WTC11 (cell line): Measurements from ENCODE around the gene AGO3. TPM values are rescaled to one million over a fixed set of nuclear protein-coding genes. Genes with fewer than 3 reads are reported as not detected.

Experiments
- ATAC-seq: fragments of 200-7000 bp; cut with Tn5 transposase; 2 replicates; pipeline ENCODE4 v1.10.0; 2021; ENCODE audit warnings: mild to moderate bottlenecking, moderate library complexity
- CTCF ChIA-PET: fragments of 300-600 bp; sonication (Branson Sonifier 250); formaldehyde crosslinking; loops from one replicate; lab custom pipeline; 2021; ENCODE audit warnings: antibody characterized with exemption; lab: Charles Lee
- POLR2A ChIA-PET: fragments of 350-600 bp; sonication (Branson Sonifier 250); formaldehyde crosslinking; loops from one replicate; lab custom pipeline; 2021; ENCODE audit warnings: antibody characterized with exemption; lab: Charles Lee
- DNase-seq: peaks from one replicate; pipeline ENCODE4 v3.0.0; 2021; ENCODE audit warnings: low spot score
- H3K27ac Mint-ChIP-seq: 2 replicates; pipeline ENCODE4 v1.8.0; 2021; ENCODE audit warnings: mixed read lengths
- H3K27me3 Mint-ChIP-seq: 2 replicates; pipeline ENCODE4 v1.8.0; 2021; ENCODE audit warnings: low read depth, mild to moderate bottlenecking, moderate library complexity, mixed read lengths
- H3K36me3 Mint-ChIP-seq: 2 replicates; pipeline ENCODE4 v1.8.0; 2021; ENCODE audit warnings: mixed read lengths
- H3K4me1 Mint-ChIP-seq: 2 replicates; pipeline ENCODE4 v1.8.0; 2022; ENCODE audit warnings: mixed read lengths
- H3K4me3 Mint-ChIP-seq: 2 replicates; pipeline ENCODE4 v1.8.0; 2021; ENCODE audit warnings: mild to moderate bottlenecking, moderate library complexity, mixed read lengths
- H3K9me3 Mint-ChIP-seq: 2 replicates; pipeline ENCODE4 v1.8.0; 2021; ENCODE audit warnings: mixed read lengths
- ARID4B ChIP-seq: sonication (generic); formaldehyde crosslinking; IDR thresholded peaks from 2 replicates; pipeline ENCODE4 v1.8.0; 2023; ENCODE audit warnings: missing genetic modification reagents, mild to moderate bottlenecking, borderline replicate concordance
- ELF4 ChIP-seq: sonication (generic); formaldehyde crosslinking; IDR thresholded peaks from 2 replicates; pipeline ENCODE4 v1.8.1; 2022; ENCODE audit warnings: low read depth, mild to moderate bottlenecking, moderate library complexity, missing genetic modification reagents
- ERG ChIP-seq: fragments of 250-450 bp; sonication (Bioruptor Pico); IDR thresholded peaks from 2 replicates; pipeline ENCODE4 v1.8.0; 2021; ENCODE audit warnings: mild to moderate bottlenecking
- FOXP1 ChIP-seq: sonication (generic); formaldehyde crosslinking; IDR thresholded peaks from 2 replicates; pipeline ENCODE4 v1.8.0; 2022; ENCODE audit warnings: missing genetic modification reagents, mild to moderate bottlenecking, moderate library complexity, borderline replicate concordance
- GABPB1 ChIP-seq: sonication (generic); formaldehyde crosslinking; IDR thresholded peaks from 2 replicates; pipeline ENCODE4 v1.8.1; 2023; ENCODE audit warnings: mild to moderate bottlenecking, missing genetic modification reagents
- GTF2I ChIP-seq: fragments of 250-450 bp; sonication (Bioruptor Pico); conservative IDR thresholded peaks from 2 replicates; pipeline ENCODE4 v1.4.0; 2021; ENCODE audit warnings: mild to moderate bottlenecking
- NR1H2 ChIP-seq: sonication (generic); formaldehyde crosslinking; IDR thresholded peaks from 2 replicates; pipeline ENCODE4 v1.9.0; 2021; ENCODE audit warnings: mild to moderate bottlenecking, moderate library complexity, missing genetic modification reagents
- NR3C1 ChIP-seq: sonication (generic); formaldehyde crosslinking; conservative IDR thresholded peaks from 2 replicates; pipeline ENCODE4 v1.8.1; 2023; ENCODE audit warnings: low read depth, mild to moderate bottlenecking, missing genetic modification reagents
- SP1 ChIP-seq: sonication (generic); formaldehyde crosslinking; conservative IDR thresholded peaks from 2 replicates; pipeline ENCODE4 v1.8.1; 2022; ENCODE audit warnings: missing genetic modification reagents
- USF1 ChIP-seq: sonication (generic); formaldehyde crosslinking; IDR thresholded peaks from 2 replicates; pipeline ENCODE4 v1.8.0; 2022; ENCODE audit warnings: mild to moderate bottlenecking, missing genetic modification reagents
- ZNF263 ChIP-seq: sonication (generic); formaldehyde crosslinking; IDR thresholded peaks from 2 replicates; pipeline ENCODE4 v1.8.1; 2022; ENCODE audit warnings: low read depth, mild to moderate bottlenecking, moderate library complexity, missing genetic modification reagents
- ZNF317 ChIP-seq: sonication (generic); formaldehyde crosslinking; IDR thresholded peaks from 2 replicates; pipeline ENCODE4 v1.8.1; 2023; ENCODE audit warnings: low read depth, mild to moderate bottlenecking, moderate library complexity, missing genetic modification reagents, borderline replicate concordance
- total RNA-seq: library from RNA; stranded (reverse); gene quantifications from 3 replicates; pipeline ENCODE4 v1.2.3, GENCODE V29; 2021
- TF ChIP-seq, protein P1 (sequence below): sonication (generic); formaldehyde crosslinking; IDR thresholded peaks from 2 replicates; pipeline ENCODE4 v1.8.0; 2022; ENCODE audit warnings: mild to moderate bottlenecking, missing genetic modification reagents
- TF ChIP-seq, protein P2 (sequence below): sonication (generic); formaldehyde crosslinking; IDR thresholded peaks from 2 replicates; pipeline ENCODE4 v1.8.1; 2023; ENCODE audit warnings: mild to moderate bottlenecking, missing genetic modification reagents
- TF ChIP-seq, protein P3 (sequence below): sonication (generic); formaldehyde crosslinking; IDR thresholded peaks from 2 replicates; pipeline ENCODE4 v1.8.1; 2022; ENCODE audit warnings: mild to moderate bottlenecking, moderate library complexity, missing genetic modification reagents
- TF ChIP-seq, protein P4 (sequence below): fragments of 250-450 bp; sonication (Bioruptor Pico); IDR thresholded peaks from 2 replicates; pipeline ENCODE4 v1.9.0; 2021; ENCODE audit warnings: mild to moderate bottlenecking, borderline replicate concordance

The AGO3 gene
- total RNA-seq, 1 experiment from 2014 or later = 26.8 TPM

DNA sequence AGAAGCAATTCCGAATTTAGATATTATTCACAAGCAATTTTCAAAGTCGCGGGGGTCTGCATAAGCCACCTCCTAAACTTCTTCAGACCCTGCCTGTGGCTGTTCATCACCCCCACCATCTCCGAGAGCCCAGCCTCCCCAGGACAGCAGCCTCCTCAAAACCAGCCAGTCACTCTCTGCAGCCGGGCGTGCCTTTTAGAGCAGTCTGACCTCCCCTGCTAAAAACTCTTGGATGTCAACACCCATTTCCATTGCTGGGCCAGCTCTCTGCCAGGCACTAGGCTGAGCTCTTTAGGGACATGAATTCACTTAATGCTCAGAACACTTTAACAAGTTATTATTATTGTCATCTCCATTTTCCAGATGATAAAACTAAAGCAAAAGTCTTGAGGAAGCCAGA lies 169.5 kb downstream of the AGO3 start:
- Mint-ChIP-seq H3K4me3 (no peak overlapping the region), H3K4me1 (peaks cover 16% of the 10 kb centered on the region), H3K36me3 (no peaks in the 10 kb centered on the region), H3K27ac (no peak overlapping the region), H3K9me3 (no peaks in the 10 kb centered on the region), H3K27me3 (no peaks in the 10 kb centered on the region)
- DNase-seq (no peak), ATAC-seq (no peak)
- TF ChIP-seq, protein P1, sequence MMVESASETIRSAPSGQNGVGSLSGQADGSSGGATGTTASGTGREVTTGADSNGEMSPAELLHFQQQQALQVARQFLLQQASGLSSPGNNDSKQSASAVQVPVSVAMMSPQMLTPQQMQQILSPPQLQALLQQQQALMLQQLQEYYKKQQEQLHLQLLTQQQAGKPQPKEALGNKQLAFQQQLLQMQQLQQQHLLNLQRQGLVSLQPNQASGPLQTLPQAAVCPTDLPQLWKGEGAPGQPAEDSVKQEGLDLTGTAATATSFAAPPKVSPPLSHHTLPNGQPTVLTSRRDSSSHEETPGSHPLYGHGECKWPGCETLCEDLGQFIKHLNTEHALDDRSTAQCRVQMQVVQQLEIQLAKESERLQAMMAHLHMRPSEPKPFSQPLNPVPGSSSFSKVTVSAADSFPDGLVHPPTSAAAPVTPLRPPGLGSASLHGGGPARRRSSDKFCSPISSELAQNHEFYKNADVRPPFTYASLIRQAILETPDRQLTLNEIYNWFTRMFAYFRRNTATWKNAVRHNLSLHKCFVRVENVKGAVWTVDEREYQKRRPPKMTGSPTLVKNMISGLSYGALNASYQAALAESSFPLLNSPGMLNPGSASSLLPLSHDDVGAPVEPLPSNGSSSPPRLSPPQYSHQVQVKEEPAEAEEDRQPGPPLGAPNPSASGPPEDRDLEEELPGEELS = no peak
- TF ChIP-seq USF1 (no peak), GTF2I (CRISPR knock-in tag) (no peak)
- ChIA-PET POLR2A (interaction anchor here (0.7 kb wide), 1 partner anchor 49 kb away, joined by 4 read pairs; the partner anchor contains the start of gene TRAPPC3), CTCF (interaction anchor here (0.9 to 6.2 kb wide), 8 partner anchors 10 to 88 kb away, joined by 3 to 89 read pairs (median 6); partner anchors contain the start of genes MAP7D1 and TRAPPC3)

GRCh38 chr1:36101546-36101945 lies 170.6 kb downstream of the AGO3 start:
- POLR2A ChIA-PET = no interaction called here
- Mint-ChIP-seq H3K4me1 (peaks cover 14% of the 10 kb centered on the region), H3K27ac (no peak overlapping the region), H3K36me3 (no peaks in the 10 kb centered on the region), H3K9me3 (no peaks in the 10 kb centered on the region), H3K27me3 (no peaks in the 10 kb centered on the region), H3K4me3 (no peak overlapping the region)
- ATAC-seq (no peak), DNase-seq (no peak)
- CTCF ChIA-PET = interaction anchor here (0.7 to 6.2 kb wide), 3 partner anchors 33 to 86 kb away, joined by 3 to 89 read pairs (median 4); partner anchors contain the start of gene TRAPPC3
- TF ChIP-seq, protein P2, sequence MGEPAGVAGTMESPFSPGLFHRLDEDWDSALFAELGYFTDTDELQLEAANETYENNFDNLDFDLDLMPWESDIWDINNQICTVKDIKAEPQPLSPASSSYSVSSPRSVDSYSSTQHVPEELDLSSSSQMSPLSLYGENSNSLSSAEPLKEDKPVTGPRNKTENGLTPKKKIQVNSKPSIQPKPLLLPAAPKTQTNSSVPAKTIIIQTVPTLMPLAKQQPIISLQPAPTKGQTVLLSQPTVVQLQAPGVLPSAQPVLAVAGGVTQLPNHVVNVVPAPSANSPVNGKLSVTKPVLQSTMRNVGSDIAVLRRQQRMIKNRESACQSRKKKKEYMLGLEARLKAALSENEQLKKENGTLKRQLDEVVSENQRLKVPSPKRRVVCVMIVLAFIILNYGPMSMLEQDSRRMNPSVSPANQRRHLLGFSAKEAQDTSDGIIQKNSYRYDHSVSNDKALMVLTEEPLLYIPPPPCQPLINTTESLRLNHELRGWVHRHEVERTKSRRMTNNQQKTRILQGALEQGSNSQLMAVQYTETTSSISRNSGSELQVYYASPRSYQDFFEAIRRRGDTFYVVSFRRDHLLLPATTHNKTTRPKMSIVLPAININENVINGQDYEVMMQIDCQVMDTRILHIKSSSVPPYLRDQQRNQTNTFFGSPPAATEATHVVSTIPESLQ (CRISPR knock-in tag) = no peak
- TF ChIP-seq, protein P3, sequence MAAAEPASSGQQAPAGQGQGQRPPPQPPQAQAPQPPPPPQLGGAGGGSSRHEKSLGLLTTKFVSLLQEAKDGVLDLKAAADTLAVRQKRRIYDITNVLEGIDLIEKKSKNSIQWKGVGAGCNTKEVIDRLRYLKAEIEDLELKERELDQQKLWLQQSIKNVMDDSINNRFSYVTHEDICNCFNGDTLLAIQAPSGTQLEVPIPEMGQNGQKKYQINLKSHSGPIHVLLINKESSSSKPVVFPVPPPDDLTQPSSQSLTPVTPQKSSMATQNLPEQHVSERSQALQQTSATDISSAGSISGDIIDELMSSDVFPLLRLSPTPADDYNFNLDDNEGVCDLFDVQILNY (CRISPR knock-in tag) = no peak
- TF ChIP-seq, protein P4, sequence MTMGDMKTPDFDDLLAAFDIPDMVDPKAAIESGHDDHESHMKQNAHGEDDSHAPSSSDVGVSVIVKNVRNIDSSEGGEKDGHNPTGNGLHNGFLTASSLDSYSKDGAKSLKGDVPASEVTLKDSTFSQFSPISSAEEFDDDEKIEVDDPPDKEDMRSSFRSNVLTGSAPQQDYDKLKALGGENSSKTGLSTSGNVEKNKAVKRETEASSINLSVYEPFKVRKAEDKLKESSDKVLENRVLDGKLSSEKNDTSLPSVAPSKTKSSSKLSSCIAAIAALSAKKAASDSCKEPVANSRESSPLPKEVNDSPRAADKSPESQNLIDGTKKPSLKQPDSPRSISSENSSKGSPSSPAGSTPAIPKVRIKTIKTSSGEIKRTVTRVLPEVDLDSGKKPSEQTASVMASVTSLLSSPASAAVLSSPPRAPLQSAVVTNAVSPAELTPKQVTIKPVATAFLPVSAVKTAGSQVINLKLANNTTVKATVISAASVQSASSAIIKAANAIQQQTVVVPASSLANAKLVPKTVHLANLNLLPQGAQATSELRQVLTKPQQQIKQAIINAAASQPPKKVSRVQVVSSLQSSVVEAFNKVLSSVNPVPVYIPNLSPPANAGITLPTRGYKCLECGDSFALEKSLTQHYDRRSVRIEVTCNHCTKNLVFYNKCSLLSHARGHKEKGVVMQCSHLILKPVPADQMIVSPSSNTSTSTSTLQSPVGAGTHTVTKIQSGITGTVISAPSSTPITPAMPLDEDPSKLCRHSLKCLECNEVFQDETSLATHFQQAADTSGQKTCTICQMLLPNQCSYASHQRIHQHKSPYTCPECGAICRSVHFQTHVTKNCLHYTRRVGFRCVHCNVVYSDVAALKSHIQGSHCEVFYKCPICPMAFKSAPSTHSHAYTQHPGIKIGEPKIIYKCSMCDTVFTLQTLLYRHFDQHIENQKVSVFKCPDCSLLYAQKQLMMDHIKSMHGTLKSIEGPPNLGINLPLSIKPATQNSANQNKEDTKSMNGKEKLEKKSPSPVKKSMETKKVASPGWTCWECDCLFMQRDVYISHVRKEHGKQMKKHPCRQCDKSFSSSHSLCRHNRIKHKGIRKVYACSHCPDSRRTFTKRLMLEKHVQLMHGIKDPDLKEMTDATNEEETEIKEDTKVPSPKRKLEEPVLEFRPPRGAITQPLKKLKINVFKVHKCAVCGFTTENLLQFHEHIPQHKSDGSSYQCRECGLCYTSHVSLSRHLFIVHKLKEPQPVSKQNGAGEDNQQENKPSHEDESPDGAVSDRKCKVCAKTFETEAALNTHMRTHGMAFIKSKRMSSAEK (CRISPR knock-in tag) = no peak
- TF ChIP-seq ARID4B (CRISPR knock-in tag) (no peak), ZNF317 (CRISPR knock-in tag) (no peak), FOXP1 (CRISPR knock-in tag) (no peak), ZNF263 (no peak), NR1H2 (no peak), GABPB1 (CRISPR knock-in tag) (no peak), ERG (CRISPR knock-in tag) (no peak), USF1 (no peak), NR3C1 (CRISPR knock-in tag) (no peak), SP1 (no peak), ELF4 (CRISPR knock-in tag) (no peak)
